Skeletal muscle satellite cell (primary cell): ENCODE results near the gene KLF5.
A peak's percentile ranks its signal among the peaks of the same experiment; 100 is the strongest.
"Not testable (repeated sequence)": the region's sequence is repeated elsewhere in the genome, so short reads cannot be mapped to it uniquely, and the experiment has no call there.

Source experiments
- H3K27me3 ChIP-seq: 2 replicates; pipeline ENCODE4 v1.7.0; 2013; ENCODE audit warnings: low read length; ENCODE audit not compliant: control insufficient read depth, insufficient read depth
- H3K36me3 ChIP-seq: 2 replicates; pipeline ENCODE4 v1.7.0; 2013; ENCODE audit warnings: mild to moderate bottlenecking, control low read depth, low read length; ENCODE audit not compliant: insufficient read depth
- H3K4me1 ChIP-seq: 2 replicates; pipeline ENCODE4 v1.7.0; 2013; ENCODE audit warnings: low read length; ENCODE audit not compliant: control insufficient read depth, insufficient read depth
- H3K4me2 ChIP-seq: 2 replicates; pipeline ENCODE4 v1.7.0; 2013; ENCODE audit warnings: mild to moderate bottlenecking, low read length
- H3K4me3 ChIP-seq: 2 replicates; pipeline ENCODE4 v1.7.0; 2013; ENCODE audit warnings: low read length
- H3K9ac ChIP-seq: 2 replicates; pipeline ENCODE4 v1.7.0; 2013; ENCODE audit warnings: mild to moderate bottlenecking, low read depth, low read length, moderate library complexity
- H3K9me3 ChIP-seq: replicated peaks from 2 replicates; pipeline ENCODE4 v1.7.0; 2013; ENCODE audit warnings: mild to moderate bottlenecking, control low read depth, low read length

KLF5 gene

GRCh38 chr13:73090116-73090822, 31.5 kb downstream of the KLF5 start:
- Histone ChIP-seq H3K9ac (no peak overlapping the region), H3K4me3 (no peak overlapping the region), H3K27me3 (no peaks in the 10 kb centered on the region), H3K9me3 (no peaks in the 10 kb centered on the region), H3K36me3 (no peaks in the 10 kb centered on the region), H3K4me1 (peaks cover 8% of the 10 kb centered on the region), H3K4me2 (no peak overlapping the region)

DNA sequence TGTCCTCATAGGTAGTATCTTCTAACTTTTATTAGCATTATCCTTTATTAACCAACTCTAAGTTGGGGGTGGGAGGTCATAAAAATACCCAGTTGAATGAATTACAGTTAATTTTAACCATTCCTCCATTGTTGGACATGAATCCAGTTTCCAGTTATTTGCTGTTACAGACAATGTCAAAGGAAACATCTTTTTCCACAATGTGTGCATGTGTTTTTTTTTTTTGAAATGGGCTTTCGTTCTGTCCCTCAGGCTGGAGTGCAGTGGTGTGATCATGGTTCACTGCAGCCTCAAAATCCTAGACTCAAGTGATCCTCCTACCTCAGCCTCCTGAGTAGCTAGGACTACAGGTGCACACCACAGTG, 32.0 kb downstream of the KLF5 start:
- Histone ChIP-seq H3K9me3 (no peaks in the 10 kb centered on the region), H3K36me3 (no peaks in the 10 kb centered on the region), H3K4me2 (no peak overlapping the region), H3K4me3 (no peak overlapping the region), H3K9ac (no peak overlapping the region), H3K4me1 (peaks cover 8% of the 10 kb centered on the region), H3K27me3 (no peaks in the 10 kb centered on the region)

DNA sequence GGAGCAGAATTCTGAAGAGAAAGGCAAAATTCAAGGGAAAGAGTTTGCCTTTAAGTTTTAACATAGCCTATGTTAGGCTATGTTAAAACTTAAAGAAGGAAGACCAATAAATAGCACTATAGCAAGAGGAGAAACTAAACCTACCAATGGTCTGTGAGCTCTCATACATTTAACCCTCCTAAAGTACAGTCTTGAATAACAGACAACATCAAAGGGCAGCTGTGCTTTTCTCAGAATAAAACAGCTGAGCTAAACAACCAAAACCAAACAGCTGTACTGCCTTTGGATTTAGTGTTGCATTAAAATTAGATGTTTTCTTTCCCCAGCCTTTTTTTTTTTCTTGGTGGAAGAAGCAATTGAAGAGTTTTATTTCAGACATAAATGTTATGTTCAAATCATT, 34.0 kb downstream of the KLF5 start:
- Histone ChIP-seq H3K9ac (no peak overlapping the region), H3K27me3 (no peaks in the 10 kb centered on the region), H3K36me3 (no peaks in the 10 kb centered on the region), H3K4me3 (no peak overlapping the region), H3K9me3 (no peaks in the 10 kb centered on the region), H3K4me1 (peaks cover 8% of the 10 kb centered on the region), H3K4me2 (no peak overlapping the region)

GRCh38 chr13:73096173-73096572, 37.4 kb downstream of the KLF5 start:
- H3K4me2 ChIP-seq = no peak overlapping the region
- H3K4me1 ChIP-seq = no peaks in the 10 kb centered on the region
- H3K9me3 ChIP-seq = no peaks in the 10 kb centered on the region
- no peaks in the 10 kb centered on the region for H3K27me3 ChIP-seq
- no peaks in the 10 kb centered on the region for H3K36me3 ChIP-seq
- no peak overlapping the region for H3K9ac ChIP-seq
- H3K4me3 ChIP-seq = no peak overlapping the region

DNA sequence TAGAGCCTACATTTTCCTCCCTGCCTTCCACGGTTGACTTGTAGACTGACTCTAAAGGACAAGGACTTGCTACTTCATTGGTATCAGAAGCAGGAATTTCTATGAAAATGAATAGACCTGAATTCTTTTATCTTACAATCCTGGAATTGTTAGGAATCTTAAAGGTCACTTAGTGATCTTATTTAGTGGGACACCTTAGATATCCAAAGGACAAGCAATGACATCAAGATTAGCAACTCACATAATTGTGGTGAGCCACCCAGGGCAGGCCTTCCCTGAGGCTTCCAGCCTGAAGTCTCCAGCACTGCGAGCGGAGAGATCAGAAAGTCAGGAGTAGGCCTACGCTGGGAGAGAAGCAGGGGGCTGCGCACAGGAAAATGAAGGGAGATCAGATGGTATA, 37.8 kb downstream of the KLF5 start:
- Histone ChIP-seq H3K9me3 (no peaks in the 10 kb centered on the region), H3K27me3 (no peaks in the 10 kb centered on the region), H3K4me3 (no peak overlapping the region), H3K36me3 (no peaks in the 10 kb centered on the region), H3K4me2 (no peak overlapping the region), H3K4me1 (no peaks in the 10 kb centered on the region), H3K9ac (no peak overlapping the region)

GRCh38 chr13:73100781-73101180, 42.0 kb downstream of the KLF5 start:
- not testable (repeated sequence) for H3K36me3 ChIP-seq, H3K9ac ChIP-seq, H3K4me3 ChIP-seq, H3K4me1 ChIP-seq, H3K9me3 ChIP-seq, H3K27me3 ChIP-seq
- peak overlapping the region; percentile 12 for H3K4me2 ChIP-seq

DNA sequence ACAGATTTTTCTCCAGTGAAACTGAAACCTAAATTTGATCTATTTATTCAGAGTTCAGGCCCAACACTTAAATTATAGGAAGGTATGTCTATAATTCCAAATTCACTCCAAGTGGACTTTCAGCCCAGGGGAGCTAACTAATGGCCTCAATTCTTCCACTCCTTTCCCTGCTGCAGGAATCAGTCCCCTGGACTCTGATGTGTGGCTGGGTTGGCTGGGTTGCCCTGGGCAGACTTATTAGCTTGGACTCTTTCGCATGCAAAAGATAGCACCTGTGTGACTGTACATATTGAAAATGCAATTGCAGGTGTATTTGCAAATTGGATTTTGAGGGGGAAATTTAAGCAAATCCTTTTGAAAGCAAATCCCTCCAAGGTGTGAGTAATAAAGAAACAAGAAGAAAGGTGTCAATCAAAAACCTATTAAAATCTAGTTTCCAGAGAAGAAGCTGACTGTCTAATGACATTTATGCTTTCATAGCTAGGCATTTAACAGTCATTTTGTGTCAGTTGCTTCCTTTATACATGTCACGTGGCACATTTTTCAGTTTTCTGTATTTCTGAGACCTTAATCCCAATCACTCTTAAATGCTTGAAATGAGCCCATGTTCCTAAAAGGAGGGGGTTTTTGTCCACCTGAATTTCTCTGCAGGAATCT, 42.7 kb downstream of the KLF5 start:
- Histone ChIP-seq H3K4me3 (no peak overlapping the region), H3K27me3 (no peaks in the 10 kb centered on the region), H3K4me1 (no peaks in the 10 kb centered on the region), H3K36me3 (no peaks in the 10 kb centered on the region), H3K9ac (no peak overlapping the region), H3K9me3 (no peaks in the 10 kb centered on the region), H3K4me2 (no peak overlapping the region)

- H3K4me1 ChIP-seq = no peaks in the 10 kb centered on the region
- H3K9me3 ChIP-seq = no peaks in the 10 kb centered on the region
- no peaks in the 10 kb centered on the region for H3K36me3 ChIP-seq
- no peaks in the 10 kb centered on the region for H3K27me3 ChIP-seq
- H3K9ac ChIP-seq = no peak overlapping the region
- no peak overlapping the region for H3K4me3 ChIP-seq
- no peak overlapping the region for H3K4me2 ChIP-seq
Measured at GRCh38 chr13:73103238-73103637, 44.4 kb downstream of the KLF5 start.

DNA sequence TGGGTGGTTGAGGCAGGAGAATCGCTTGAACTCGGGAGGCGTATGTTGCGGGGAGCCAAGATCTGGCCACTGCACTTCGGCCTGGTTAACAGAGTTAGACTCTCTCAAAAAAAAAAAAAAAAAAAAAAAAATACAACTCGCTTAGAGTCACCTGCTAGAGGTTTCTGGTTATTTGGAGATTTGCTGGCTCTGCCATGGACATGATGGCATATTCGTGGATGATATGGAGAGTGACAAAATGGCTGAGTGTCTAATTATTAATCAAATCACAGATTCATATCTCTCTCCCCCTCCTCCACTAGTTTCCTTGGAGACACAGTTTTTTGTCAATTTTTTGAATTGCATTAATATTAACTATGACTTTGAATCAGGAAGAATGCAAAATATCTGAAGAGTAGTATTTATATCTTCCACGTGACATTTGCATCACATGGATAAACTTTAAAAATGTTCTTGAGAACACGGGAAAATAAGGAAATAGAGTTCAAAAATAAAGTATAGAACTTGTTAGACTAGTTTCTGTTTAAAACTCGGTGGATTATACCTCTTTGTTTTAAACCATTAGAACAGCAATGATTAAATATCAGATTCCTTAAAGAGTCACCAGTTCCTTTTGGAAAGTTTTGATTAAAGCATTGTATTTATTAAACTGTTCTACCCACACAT, 47.8 kb downstream of the KLF5 start:
- Histone ChIP-seq H3K4me1 (no peaks in the 10 kb centered on the region), H3K4me3 (no peak overlapping the region), H3K4me2 (no peak overlapping the region), H3K36me3 (no peaks in the 10 kb centered on the region), H3K9ac (no peak overlapping the region), H3K27me3 (no peaks in the 10 kb centered on the region), H3K9me3 (no peaks in the 10 kb centered on the region)

GRCh38 chr13:73107481-73107880, 48.7 kb downstream of the KLF5 start:
- Histone ChIP-seq H3K9ac (no peak overlapping the region), H3K27me3 (no peaks in the 10 kb centered on the region)

DNA sequence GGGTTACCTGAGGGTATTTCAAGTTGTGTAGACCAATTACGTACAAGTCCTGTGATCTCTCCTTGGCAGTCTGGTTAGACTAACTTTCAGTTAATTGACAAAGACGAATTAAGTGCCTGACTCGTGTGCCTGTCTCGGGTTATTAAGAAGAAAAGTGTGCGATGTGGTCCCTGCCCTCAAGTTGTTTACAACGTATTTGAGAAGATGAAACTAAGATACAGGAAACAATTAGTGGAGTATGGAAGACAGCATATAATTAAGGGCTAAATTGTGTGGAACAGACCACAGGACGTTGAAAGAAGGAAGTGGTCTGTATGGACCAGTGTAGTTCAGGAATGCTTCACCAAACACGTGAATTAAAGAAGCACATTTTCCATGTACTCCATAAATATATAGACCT, 49.2 kb downstream of the KLF5 start:
- no peaks in the 10 kb centered on the region for H3K9me3 ChIP-seq
- H3K36me3 ChIP-seq = no peaks in the 10 kb centered on the region
- H3K4me2 ChIP-seq = no peak overlapping the region
- H3K9ac ChIP-seq = no peak overlapping the region
- H3K4me1 ChIP-seq = no peaks in the 10 kb centered on the region
- no peaks in the 10 kb centered on the region for H3K27me3 ChIP-seq
- no peak overlapping the region for H3K4me3 ChIP-seq

More at GRCh38 chr13:73107481-73107880, 48.7 kb downstream of the KLF5 start:
- no peaks in the 10 kb centered on the region for H3K4me1 ChIP-seq
- no peaks in the 10 kb centered on the region for H3K36me3 ChIP-seq
- no peak overlapping the region for H3K4me2 ChIP-seq
- H3K4me3 ChIP-seq = no peak overlapping the region
- H3K9me3 ChIP-seq = no peaks in the 10 kb centered on the region
